WI38 (cell line): ENCODE data around the gene EHD4.

Source experiments
- H3K4me3 ChIP-seq: 2 replicates; pipeline ENCODE4 v1.5.1; 2011; ENCODE audit warnings: low read depth, mild to moderate bottlenecking, control low read depth, low read length
- TF ChIP-seq, protein P1 (sequence below): IDR thresholded peaks from 2 replicates; pipeline ENCODE4 v1.5.1; 2012; ENCODE audit warnings: low read depth, mild to moderate bottlenecking, control low read depth, low read length

The EHD4 gene

DNA sequence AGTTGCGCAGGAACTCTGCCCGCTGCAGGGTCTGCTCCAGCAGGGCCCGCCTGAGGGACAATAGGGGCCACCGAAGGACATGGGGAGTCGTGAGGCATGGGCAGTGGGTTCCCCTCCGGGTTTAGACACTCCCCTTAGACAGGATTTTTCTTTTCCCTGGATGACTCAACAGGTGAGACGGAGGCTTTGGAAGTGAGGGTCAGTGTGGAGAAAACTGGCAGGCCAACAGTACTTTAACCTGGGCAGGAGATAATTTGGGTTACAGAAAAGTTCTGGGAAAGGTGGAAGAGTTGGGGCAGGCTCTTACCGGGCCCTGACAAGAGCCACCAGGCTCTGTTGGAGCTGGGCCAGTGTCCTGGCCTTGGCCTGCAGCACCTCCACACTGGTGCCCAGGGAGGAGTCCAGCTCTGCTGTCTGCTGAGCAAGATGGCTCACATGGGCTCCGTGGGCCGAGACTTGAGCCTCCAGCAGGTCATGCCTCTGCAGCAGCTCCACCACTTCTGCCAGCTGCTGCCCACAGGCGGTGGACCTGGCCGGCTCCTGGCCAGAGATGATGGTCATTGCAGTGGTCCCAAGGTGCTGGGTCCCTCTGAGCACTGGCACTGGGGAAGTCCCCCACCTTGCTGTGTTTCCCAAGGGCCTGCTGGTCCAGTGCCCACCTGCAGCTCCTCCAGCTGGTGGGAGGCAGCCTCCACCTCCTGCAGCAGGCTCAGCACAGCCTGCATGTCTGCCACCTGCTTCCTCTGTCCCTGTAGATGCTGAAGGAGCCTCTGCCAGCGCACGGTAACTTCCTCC lies 89.5 kb downstream of the EHD4 start:
- TF ChIP-seq, protein P1, sequence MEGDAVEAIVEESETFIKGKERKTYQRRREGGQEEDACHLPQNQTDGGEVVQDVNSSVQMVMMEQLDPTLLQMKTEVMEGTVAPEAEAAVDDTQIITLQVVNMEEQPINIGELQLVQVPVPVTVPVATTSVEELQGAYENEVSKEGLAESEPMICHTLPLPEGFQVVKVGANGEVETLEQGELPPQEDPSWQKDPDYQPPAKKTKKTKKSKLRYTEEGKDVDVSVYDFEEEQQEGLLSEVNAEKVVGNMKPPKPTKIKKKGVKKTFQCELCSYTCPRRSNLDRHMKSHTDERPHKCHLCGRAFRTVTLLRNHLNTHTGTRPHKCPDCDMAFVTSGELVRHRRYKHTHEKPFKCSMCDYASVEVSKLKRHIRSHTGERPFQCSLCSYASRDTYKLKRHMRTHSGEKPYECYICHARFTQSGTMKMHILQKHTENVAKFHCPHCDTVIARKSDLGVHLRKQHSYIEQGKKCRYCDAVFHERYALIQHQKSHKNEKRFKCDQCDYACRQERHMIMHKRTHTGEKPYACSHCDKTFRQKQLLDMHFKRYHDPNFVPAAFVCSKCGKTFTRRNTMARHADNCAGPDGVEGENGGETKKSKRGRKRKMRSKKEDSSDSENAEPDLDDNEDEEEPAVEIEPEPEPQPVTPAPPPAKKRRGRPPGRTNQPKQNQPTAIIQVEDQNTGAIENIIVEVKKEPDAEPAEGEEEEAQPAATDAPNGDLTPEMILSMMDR = no peak
- H3K4me3 ChIP-seq = no peak overlapping the region

DNA sequence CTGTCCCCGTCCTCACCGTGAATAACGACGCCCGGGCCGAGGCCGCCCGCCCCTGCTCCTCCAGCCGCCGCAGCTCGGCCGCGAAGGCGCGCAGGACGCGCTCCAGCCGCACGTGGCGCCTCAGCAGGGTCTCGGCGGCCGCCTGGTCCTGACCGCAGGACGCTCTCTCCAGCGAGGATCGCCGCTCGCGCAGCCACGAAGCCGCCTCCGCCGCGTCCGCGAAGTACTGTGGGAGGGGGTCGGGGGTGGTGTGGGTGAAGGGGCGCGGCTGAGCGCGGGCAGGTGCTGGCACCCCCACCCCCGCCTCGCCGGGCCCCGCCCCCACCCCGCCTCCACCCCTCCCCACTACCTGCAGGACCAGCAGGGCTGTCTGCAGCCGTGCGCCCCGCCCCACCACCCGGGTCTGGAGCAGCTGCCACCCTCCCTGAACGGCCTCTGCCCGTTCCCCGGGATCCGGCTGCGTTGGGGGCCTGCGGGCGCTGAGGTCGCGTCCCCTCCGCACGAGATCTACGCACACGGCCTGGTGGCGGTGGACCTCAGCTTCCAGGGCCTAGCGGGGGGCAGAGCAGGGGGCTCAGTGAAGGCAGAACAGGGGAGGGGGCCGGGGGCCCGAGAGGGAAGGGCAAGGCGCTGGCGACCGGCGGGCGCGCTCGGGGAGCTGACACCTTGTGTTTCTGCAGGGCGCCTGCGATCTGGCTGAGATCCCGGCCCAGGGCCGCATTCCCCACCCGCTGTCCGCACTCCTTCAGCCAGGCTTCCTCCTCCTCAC lies 90.3 kb downstream of the EHD4 start:
- H3K4me3 ChIP-seq = no peak overlapping the region
- TF ChIP-seq, protein P1 = no peak

DNA sequence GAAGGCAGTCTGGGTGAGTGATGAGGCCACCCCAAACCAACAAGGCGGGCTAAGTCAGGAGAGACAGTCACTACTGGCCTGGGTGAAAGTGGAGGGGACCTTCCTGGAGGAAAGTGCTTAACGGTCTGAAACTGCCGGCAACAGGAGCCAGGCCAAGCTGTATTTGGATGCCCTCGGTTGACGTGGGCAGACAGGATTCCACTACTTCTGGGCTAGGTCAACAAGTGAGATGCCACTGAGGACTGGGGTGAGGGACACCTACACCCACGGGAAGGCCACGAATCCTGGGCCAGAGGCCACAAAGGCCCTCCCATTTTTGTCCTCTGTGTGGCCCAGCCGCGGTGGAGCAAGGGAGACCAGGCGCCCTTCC lies 90.8 kb downstream of the EHD4 start:
- TF ChIP-seq, protein P1 = no peak
- H3K4me3 ChIP-seq = no peak overlapping the region

DNA sequence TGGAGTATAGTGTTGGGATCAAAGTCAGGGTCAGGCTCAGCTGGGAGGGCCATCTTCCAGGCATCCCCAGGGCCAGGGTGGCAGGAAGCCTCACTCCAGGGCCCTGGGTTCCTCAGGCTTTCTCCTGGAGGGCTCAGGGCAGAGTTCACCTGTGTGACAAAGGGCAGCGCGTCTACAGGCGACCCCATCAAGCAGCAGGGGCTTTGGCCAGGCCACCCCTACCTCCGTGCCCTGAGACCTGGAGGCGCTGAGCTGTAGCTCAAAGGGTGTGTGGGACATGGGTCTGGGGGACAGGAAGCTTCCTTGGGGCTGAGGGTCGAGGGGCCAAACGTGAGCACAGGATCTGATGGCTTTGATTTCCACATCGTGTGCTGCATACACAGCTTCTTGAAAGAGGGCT lies 91.3 kb downstream of the EHD4 start:
- no peak overlapping the region for H3K4me3 ChIP-seq
- TF ChIP-seq, protein P1 = no peak

DNA sequence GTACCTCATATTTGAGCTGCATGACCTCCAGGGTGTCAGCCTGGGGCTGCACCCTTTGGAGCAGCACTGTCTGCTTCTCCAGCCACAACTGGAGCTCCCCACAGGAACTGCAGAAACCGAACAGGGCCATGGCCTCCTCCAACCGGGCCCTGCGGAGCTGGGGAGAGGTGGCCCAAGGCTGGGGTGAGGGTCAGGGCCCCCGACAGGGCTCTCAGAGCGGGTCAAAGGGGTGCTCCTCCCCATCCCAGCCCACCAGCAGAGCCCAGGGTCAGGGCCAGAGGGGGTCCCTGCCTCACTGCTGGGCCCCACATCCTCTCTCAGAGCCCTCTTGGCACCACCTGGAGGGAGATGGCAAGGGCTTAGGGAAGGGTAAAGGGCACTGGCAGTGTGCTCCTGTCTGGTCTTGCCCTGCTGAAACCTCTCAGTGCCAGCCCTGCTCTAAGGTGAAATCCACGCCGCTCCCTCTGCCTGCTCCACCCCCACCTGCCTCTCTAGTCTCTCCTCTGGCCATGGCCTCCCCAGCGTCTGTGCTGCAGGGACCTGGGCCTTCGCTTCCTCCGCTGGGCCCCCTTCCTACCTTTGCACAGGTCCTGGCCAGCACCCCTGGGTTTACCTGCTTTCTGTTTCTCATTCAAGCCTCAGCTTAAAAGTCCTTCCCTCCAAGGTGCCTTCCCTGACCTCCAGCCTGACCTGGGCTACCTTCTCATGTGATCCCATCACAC lies 92.0 kb downstream of the EHD4 start:
- TF ChIP-seq, protein P1 = no peak
- H3K4me3 ChIP-seq = no peak overlapping the region

DNA sequence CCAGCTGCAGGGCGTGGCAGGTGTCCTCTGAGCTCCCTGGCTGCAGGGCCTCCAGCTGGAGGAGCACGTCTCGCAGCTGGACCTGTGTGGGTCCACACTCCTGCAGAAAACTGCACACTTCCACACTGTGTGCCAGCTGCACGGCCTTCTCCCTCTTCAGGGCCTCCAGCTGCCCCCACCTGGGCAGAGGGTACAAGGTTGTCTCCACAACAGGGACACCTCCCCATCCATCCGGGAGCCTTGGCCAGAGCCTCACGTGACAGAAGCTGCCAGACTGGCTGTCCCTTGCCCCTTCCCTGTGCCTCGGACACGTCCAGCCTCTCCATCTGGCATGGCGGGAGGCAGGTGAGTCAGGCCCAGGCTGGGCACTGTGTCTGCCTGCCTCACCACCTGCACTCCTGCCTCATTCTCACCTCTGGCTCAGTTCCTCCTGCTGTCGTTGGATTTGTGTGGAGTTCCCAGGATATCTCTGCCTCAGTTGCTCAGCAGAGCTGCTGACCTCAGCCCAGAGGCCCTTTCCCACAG lies 93.0 kb downstream of the EHD4 start:
- TF ChIP-seq, protein P1 = no peak
- H3K4me3 ChIP-seq = no peak overlapping the region
